HEK293 (cell line): ENCODE data around the gene TEX38.

Experiments
- ZNF585B ChIP-seq: fragments of 450-650 bp; formaldehyde crosslinking; IDR thresholded peaks from 2 replicates; pipeline ENCODE4 v1.5.1; 2016; ENCODE audit warnings: missing biosample characterization, missing genetic modification characterization
- TF ChIP-seq, protein P1 (sequence below): fragments of 450-650 bp; formaldehyde crosslinking; IDR thresholded peaks from 2 replicates; pipeline ENCODE4 v1.5.1; 2016; ENCODE audit warnings: missing biosample characterization, missing genetic modification characterization
- TF ChIP-seq, protein P2 (sequence below): fragments of 450-650 bp; formaldehyde crosslinking; IDR thresholded peaks from 2 replicates; pipeline ENCODE4 v1.5.1; 2016; ENCODE audit warnings: missing biosample characterization, missing genetic modification characterization, low read depth
- TF ChIP-seq, protein P3 (sequence below): sonication (generic); formaldehyde crosslinking; IDR thresholded peaks from 2 replicates; pipeline ENCODE4 v1.8.1; 2022; ENCODE audit warnings: mild to moderate bottlenecking, moderate library complexity, missing genetic modification reagents

DNA sequence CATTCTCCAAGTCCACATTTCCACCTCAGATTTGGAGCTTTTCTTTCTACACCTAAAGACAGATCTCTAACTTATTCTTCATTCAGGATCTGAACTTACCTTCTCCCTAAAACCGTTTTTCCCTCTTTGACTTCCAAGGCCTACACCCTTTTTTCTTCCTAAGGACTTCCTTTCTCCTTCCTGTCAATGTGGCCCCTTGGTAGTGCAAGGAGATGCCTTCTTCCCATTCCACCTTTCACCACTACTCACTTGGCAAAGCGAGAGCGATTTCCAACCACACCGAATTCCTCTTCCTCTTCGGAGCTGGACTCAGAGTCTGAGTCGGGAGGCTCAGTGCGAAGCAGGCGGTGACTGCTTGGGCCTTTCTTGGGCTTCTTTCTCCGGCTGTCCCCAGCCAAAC lies 46.0 kb downstream of the TEX38 start:
- TF ChIP-seq, protein P1, sequence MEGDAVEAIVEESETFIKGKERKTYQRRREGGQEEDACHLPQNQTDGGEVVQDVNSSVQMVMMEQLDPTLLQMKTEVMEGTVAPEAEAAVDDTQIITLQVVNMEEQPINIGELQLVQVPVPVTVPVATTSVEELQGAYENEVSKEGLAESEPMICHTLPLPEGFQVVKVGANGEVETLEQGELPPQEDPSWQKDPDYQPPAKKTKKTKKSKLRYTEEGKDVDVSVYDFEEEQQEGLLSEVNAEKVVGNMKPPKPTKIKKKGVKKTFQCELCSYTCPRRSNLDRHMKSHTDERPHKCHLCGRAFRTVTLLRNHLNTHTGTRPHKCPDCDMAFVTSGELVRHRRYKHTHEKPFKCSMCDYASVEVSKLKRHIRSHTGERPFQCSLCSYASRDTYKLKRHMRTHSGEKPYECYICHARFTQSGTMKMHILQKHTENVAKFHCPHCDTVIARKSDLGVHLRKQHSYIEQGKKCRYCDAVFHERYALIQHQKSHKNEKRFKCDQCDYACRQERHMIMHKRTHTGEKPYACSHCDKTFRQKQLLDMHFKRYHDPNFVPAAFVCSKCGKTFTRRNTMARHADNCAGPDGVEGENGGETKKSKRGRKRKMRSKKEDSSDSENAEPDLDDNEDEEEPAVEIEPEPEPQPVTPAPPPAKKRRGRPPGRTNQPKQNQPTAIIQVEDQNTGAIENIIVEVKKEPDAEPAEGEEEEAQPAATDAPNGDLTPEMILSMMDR (tag by site-specific recombination) = no peak
- TF ChIP-seq, protein P2, sequence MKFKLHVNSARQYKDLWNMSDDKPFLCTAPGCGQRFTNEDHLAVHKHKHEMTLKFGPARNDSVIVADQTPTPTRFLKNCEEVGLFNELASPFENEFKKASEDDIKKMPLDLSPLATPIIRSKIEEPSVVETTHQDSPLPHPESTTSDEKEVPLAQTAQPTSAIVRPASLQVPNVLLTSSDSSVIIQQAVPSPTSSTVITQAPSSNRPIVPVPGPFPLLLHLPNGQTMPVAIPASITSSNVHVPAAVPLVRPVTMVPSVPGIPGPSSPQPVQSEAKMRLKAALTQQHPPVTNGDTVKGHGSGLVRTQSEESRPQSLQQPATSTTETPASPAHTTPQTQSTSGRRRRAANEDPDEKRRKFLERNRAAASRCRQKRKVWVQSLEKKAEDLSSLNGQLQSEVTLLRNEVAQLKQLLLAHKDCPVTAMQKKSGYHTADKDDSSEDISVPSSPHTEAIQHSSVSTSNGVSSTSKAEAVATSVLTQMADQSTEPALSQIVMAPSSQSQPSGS (tag by site-specific recombination) = no peak
- TF ChIP-seq, protein P3, sequence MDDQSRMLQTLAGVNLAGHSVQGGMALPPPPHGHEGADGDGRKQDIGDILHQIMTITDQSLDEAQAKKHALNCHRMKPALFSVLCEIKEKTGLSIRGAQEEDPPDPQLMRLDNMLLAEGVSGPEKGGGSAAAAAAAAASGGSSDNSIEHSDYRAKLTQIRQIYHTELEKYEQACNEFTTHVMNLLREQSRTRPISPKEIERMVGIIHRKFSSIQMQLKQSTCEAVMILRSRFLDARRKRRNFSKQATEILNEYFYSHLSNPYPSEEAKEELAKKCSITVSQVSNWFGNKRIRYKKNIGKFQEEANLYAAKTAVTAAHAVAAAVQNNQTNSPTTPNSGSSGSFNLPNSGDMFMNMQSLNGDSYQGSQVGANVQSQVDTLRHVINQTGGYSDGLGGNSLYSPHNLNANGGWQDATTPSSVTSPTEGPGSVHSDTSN (CRISPR knock-in tag) = no peak
- no peak for TF ChIP-seq ZNF585B (tag by site-specific recombination)
